ENCODE data around the gene VPS13C.

Gene VPS13C

DNA sequence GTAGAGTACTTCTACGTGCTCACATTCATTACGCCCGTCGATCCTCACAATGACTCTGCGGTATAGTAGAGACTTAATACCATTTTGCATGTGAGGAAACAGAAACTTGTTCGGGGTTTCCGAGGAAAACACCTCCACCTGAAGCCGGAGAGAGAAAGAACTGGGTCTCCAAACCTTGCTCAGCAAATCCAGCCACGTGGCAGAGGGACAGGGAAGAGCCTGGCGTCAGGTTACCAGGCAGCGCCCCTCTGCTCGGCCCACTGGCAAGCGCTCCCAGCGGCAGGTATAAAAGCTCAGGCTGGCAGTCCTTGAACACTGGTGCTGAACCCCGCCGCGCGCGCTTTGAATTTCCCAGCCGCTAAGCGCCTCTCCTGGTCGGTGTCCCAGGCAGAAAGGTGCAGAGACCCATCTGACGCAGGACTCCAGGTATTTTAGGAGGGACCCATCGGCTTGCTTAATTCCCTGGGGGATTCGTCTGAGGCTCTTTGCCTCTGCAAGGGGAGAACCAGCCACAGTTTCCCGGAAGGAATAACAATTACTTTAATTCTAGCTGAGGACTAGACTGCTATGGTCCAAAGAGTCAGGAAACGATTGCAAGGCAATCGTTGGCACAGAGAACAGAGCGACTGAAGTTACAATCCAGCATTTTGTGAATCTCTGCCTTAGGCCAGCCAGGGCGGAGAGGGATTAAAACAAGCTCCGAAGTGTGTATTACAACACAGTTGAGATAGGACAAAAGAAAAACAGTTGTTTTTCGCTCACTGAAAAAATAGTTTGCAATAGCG is 6.6 kb upstream of the VPS13C start, which contains the start of gene C2CD4A:
C2CD4A (plus strand) TSS at position 315 of the 785 bp plus-strand sequence. CDS start 637 bp downstream, outside the sequence.
- no peak for TF ChIP-seq GATA3 (IDR thresholded peaks at IDR 0.05; ENCODE audit: low read depth, low read length)
- no peak for TF ChIP-seq GATA2 (IDR thresholded peaks at IDR 0.05; ENCODE audit: low read depth, low read length)

DNA sequence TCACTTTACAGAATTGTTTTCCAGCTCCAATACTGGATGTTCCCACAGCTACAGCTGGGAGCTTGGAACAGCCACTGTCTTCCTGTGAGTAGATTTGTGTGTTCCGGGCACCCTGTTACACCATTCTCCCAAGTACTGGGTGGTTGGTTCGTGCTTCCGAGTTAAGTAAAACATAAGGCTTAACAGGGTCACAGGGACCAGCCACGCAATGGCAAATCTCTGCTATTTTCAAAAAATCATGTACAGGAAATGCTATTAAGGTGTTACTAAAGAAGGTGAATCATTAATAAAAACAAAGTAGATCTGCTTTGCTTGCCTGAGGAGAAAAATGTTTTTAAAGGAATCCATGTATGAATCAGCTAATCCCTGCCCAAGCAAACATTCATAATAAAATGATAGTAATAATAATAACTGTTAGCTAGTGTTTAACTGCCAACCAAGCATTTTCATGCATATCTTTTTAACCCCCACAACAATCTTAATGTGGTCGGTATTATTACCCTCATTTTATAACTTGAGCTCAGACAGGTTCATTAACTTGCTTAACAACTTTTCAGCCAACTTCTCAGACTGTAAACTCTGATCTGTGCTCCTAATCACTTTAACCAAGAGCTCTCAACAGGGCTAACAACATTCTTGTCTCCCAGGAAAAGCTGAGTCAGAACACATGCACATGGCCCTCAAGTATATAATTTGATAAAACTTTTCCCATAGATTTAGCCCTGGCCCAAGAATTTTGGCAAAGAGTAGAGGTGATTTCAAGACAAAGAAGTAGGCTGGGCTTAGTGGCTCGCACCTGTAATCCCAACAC is 3.8 kb upstream of the VPS13C start:
- TF ChIP-seq GATA3 (IDR thresholded peaks at IDR 0.05; ENCODE audit: low read depth, low read length) (no peak), GATA2 (IDR thresholded peaks at IDR 0.05; ENCODE audit: low read depth, low read length) (no peak)

DNA sequence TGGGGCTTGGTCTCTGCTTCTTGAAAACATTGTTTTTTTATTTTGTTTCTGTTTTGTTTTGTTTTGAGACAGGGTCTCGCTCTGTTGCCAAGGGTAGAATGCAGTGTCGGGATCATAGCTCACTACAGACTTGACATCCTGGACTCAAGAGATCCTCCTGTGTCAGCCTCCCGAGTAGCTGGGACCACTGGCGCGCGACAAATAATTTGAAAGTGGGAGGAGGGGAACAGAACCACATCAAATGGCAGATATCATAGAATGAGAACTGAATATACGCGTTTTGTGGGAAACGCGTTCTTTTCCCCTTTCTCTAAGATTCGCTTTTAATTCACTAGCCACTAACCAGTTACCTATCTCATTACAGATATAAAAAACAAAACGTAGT is 641 bp upstream of the VPS13C start:
- TF ChIP-seq GATA3 (IDR thresholded peaks at IDR 0.05; ENCODE audit: low read depth, low read length) (no peak), GATA2 (IDR thresholded peaks at IDR 0.05; ENCODE audit: low read depth, low read length) (no peak)

DNA sequence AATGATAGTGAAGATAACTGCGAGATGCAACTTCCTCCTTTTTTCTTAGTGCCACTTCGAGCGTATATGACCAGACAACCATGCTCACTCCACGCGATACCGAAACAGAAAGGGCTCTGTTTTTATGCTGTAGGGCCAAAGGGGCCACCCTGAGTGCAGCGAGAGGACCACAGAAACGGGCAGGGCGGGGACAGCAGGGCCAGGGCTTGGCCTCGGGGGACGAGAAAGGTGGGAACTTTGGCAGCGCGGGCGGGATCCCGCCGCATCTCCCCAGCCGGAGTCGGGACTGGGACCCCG is 483 bp downstream of the VPS13C start:
- TF ChIP-seq GATA3 (IDR thresholded peaks at IDR 0.05; ENCODE audit: low read depth, low read length) (no peak), GATA2 (IDR thresholded peaks at IDR 0.05; ENCODE audit: low read depth, low read length) (no peak)

DNA sequence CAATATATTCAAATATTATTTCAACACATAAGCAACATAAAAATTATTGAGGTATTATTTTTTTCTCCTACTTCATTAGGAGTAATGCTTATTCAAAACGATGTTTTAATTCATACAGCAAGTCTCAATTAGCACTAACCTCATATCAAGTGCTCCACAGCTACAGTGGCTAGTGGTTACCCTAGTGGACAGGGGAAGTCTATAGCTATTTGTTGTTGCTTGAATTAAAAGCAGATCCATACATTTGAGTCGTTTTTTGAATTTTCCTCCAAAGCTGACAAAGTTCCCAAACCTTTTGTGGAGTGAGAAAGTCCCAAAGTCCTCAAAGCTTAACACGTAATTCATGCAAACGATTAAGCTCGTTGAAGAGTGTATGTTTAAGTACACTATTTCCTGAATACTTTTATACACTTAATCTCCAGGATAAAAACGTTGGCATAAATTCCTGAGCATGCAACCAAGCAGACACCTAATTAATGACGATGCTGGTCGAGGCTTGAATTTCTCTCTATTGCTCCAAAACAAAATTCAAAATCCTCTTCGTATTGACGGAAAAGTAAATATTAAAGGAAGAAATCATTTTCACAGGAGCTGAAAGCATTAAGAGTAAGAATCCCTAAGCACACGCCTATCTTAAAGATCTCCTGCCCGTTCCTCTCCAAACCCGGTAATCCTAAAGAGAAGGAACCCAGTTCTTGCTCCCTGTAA is 985 bp downstream of the VPS13C start:
- peak; percentile 63 for TF ChIP-seq GATA3 (IDR thresholded peaks at IDR 0.05; ENCODE audit: low read depth, low read length)
- TF ChIP-seq GATA2 (IDR thresholded peaks at IDR 0.05; ENCODE audit: low read depth, low read length) = peak; percentile 30; the same call in 1 of the 2 replicates

DNA sequence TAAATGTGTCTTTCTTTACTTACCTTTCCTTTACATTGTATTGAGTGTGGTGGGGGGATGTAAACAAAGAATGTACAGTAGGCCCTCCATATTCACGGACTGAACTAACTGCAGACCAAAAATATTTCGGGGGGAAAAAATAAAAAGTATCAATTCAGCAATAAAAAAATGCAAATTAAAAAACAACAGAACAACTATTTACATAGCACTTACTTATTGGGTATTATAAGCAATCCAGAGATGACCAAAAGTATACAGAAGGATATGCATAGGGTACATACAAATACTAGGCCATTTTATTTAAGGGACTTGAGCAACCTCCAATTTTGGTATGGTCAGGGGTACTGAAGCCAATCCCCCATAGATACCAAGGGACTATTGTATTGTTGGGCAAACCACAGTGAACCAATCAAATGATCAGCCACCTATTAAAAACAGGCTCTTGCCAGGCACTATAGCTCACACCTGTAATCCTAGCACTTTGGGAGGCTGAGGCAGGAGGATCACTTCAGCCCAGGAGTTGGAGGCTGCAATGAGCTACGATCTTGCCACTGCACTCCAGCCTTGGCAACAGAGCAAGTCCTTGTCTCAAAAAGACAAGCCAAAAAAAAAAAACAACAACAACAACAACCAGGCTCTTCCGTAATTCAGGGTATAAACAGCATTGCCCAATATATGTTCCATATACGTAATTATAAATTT is 1.8 kb downstream of the VPS13C start:
- no peak for TF ChIP-seq GATA2 (IDR thresholded peaks at IDR 0.05; ENCODE audit: low read depth, low read length)
- no peak for TF ChIP-seq GATA3 (IDR thresholded peaks at IDR 0.05; ENCODE audit: low read depth, low read length)

DNA sequence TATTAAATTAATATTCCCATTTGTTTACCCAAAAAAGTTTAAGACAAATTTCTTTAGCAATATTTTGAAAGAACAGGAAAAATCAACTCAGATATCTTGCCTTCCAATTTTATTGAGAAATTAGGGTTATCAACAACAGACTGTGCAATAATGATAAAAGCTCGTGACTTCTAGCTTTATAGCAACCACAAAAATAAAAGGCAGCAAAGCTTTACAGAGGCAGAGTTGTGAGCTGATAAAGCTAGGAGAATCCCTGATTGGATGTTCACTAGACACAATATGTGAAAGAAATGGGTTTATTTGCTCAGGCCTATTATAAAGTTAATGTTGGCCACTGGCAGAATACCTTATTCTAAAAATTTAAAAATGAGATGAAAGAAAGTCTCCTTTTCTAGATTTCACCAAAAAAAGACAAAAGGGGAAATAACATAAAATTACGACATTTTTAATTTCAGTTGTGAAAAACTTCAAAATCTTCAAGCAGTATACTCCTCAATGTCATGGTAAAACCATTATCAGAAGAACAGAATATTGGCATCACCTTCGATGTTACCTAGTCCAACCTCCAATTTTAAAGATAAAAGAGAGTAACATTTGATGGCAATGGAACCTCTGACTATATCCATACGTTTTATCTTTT is 2.8 kb downstream of the VPS13C start:
- TF ChIP-seq GATA3 (IDR thresholded peaks at IDR 0.05; ENCODE audit: low read depth, low read length) = no peak
- TF ChIP-seq GATA2 (IDR thresholded peaks at IDR 0.05; ENCODE audit: low read depth, low read length) = no peak

DNA sequence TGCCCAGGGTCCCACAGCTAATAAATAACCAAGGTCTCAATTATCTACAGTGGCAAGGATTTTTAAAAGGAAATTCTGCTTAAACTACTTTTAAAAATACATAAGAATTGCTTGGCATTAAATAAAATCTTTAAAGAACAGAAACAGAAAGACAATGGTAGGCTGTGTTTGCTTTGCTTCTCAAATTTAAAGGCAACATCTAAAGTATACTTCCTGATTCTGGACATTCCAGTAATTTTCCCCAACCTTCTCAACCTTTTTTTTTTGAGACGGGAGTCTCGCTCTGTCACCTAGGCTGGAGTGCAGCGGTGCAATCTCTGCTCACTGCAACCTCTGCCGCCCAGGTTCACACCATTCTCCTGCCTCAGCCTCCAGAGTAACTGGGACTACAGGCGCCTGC is 5.3 kb downstream of the VPS13C start:
- TF ChIP-seq GATA2 (IDR thresholded peaks at IDR 0.05; ENCODE audit: low read depth, low read length) (no peak), GATA3 (IDR thresholded peaks at IDR 0.05; ENCODE audit: low read depth, low read length) (no peak)

DNA sequence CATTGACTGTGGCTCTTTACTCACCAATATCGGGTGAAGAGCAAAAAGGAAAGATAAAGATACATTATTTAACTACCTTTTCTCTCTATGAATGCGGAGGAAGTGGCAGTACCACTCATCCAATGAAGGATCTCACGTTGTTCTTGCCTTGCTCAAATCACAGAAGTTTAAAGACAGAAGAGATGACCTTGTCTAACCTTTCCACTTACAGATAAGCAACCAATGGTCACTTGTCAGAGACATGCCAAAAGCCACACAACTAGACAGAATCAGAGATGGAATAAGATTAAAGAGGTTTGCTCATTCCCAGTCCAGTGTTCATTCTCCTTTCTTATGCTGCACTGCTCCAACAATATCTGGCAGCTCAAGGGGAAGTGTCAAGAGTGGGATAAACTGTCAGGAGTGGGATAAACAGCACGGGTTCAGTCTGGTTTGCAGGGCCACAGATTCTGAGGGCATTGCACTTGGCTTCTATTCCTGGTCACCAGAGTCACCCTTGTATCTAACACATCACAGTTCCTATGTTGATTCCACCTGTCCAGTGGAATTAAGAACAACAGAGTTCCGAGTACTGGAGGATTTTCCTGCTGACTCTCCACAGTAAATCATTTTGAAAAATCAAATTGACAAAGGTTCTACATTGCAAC is 6.7 kb downstream of the VPS13C start:
- no peak for TF ChIP-seq GATA3 (IDR thresholded peaks at IDR 0.05; ENCODE audit: low read depth, low read length)
- TF ChIP-seq GATA2 (IDR thresholded peaks at IDR 0.05; ENCODE audit: low read depth, low read length) = no peak

DNA sequence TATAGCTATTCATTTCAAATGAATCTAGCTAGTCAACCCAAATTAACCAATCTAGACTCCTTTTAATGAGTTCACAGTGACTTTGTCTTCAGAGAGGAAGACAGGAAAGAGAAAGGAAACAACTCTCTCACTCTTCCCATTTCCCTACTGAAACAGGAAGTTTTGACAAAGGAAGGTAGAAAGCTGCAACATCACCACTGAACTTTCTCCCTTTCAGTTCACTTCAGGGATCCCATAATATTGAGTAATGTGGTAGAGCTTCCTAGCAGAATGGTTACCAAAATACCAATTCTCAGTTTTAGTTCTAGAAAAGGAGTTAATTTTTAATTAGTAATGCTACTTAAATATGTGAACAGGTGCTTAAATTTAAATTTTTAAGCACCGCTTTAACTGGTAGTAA is 7.5 kb downstream of the VPS13C start:
- TF ChIP-seq GATA2 (IDR thresholded peaks at IDR 0.05; ENCODE audit: low read depth, low read length) (no peak), GATA3 (IDR thresholded peaks at IDR 0.05; ENCODE audit: low read depth, low read length) (no peak)

DNA sequence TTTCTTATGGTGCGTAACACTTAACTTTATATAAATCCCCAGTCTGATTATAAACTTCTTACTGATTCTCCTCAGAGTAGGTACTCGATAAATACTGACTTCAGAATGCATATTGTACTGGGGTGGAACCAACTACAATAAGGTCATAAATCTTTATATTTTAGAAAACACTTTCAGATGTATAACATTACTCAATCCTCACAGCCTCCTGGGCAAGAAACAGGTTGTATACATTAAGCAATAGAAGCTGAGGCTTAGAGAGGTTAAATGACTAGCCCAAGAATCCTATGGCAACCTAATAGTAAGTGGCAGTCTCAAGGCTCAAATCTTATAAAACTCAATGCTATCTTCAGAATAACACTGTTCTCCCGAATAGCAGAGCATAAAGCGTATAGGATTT is 9.1 kb downstream of the VPS13C start:
- TF ChIP-seq GATA2 (IDR thresholded peaks at IDR 0.05; ENCODE audit: low read depth, low read length) (no peak), GATA3 (IDR thresholded peaks at IDR 0.05; ENCODE audit: low read depth, low read length) (no peak)

DNA sequence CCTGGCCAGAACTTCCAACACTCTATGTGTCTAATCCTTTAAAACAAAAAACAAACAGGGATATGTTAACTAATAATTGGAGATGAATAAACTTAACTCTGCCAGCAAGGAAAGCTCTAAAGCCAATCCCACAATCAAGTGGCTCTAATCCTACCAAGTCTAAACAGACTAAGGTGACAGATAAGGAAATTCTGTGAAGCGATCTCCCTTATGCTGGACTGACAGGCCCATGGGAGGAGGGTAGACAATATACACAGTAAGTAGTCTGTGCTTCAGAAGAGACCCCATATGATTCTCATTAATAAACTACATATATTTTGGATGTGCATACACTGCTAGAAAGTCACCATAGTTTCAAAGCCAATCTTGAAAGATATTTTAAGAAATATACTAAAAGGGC is 10.1 kb downstream of the VPS13C start:
- no peak for TF ChIP-seq GATA3 (IDR thresholded peaks at IDR 0.05; ENCODE audit: low read depth, low read length)
- no peak for TF ChIP-seq GATA2 (IDR thresholded peaks at IDR 0.05; ENCODE audit: low read depth, low read length)

DNA sequence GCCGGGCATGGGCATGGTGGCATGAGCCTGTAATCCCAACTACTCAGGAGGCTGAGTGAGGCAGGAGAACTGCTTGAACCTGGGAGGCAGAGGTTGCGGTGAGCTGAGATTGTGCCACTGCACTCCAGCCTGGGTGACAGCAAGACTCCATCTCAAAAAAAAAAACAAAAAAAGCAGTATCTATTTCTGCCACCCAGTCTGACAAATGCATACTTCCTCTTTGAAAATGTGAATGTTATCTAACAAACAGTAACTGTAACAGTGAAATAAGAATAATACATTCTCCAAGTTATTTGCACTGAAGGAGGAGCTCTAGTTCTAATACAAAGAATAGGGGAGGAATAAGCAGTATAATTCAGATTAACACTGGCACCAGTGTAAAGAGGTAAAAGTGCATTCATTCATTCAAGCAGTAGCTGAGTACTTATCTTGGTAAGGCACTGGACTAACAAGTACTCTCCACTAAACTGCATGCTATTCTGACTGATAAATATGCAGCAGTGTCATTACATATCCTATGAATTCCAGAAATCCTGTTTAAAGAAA is 12.9 kb downstream of the VPS13C start:
- TF ChIP-seq GATA2 (IDR thresholded peaks at IDR 0.05; ENCODE audit: low read depth, low read length) (no peak), GATA3 (IDR thresholded peaks at IDR 0.05; ENCODE audit: low read depth, low read length) (no peak)

All from SH-SY5Y (cell line).